Rectal smooth muscle tissue (tissue), 1 donor: ENCODE measurements around the gene MEIOB.

Source experiments
- H3K27ac ChIP-seq: one replicate; pipeline ENCODE4 v1.7.0; 2013; ENCODE audit warnings: low read depth, low read length, inconsistent platforms
- H3K27me3 ChIP-seq: one replicate; pipeline ENCODE4 v1.7.0; 2013; ENCODE audit warnings: low read length; ENCODE audit not compliant: control insufficient read depth, insufficient read depth
- H3K36me3 ChIP-seq: one replicate; pipeline ENCODE4 v1.7.0; 2013; ENCODE audit warnings: low read length; ENCODE audit not compliant: control insufficient read depth, insufficient read depth
- H3K4me1 ChIP-seq: one replicate; pipeline ENCODE4 v1.7.0; 2013; ENCODE audit warnings: low read length; ENCODE audit not compliant: control insufficient read depth, insufficient read depth
- H3K4me3 ChIP-seq: one replicate; pipeline ENCODE4 v1.7.0; 2013; ENCODE audit warnings: low read length
- H3K9ac ChIP-seq: one replicate; pipeline ENCODE4 v1.7.0; 2013; ENCODE audit warnings: low read length

MEIOB gene

DNA sequence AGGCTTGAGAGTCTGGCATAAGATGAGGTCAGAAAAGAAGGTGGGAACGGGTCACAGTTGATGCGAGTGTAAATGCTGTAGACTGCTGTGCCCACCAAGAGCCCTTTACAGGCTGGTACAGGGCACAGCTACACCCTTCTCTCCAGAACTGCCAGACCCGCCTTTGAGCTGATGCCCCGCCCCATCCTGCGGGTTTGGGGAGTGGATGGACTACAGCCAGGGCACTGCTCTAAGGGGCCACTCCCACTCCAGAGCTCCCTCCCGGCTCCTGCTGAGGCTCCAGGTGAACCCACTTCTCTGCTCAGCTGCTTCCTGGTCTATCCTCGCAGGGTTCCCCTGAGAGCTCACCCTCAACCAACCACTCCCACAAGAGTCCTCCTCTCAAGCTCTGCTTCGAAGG, 12.3 kb downstream of the MEIOB start:
- H3K27ac ChIP-seq: no peak overlapping the region
- H3K36me3 ChIP-seq: no peaks in the 10 kb centered on the region
- H3K9ac ChIP-seq: no peak overlapping the region
- no peaks in the 10 kb centered on the region for H3K4me1 ChIP-seq
- no peak overlapping the region for H3K4me3 ChIP-seq
- H3K27me3 ChIP-seq: peaks cover 7% of the 10 kb centered on the region

GRCh38 chr16:1858189-1858865, 13.6 kb downstream of the MEIOB start:
- H3K27ac ChIP-seq: no peak overlapping the region
- H3K4me3 ChIP-seq: no peak overlapping the region
- no peaks in the 10 kb centered on the region for H3K36me3 ChIP-seq
- H3K27me3 ChIP-seq: peaks cover 7% of the 10 kb centered on the region
- H3K9ac ChIP-seq: no peak overlapping the region
- H3K4me1 ChIP-seq: no peaks in the 10 kb centered on the region

DNA sequence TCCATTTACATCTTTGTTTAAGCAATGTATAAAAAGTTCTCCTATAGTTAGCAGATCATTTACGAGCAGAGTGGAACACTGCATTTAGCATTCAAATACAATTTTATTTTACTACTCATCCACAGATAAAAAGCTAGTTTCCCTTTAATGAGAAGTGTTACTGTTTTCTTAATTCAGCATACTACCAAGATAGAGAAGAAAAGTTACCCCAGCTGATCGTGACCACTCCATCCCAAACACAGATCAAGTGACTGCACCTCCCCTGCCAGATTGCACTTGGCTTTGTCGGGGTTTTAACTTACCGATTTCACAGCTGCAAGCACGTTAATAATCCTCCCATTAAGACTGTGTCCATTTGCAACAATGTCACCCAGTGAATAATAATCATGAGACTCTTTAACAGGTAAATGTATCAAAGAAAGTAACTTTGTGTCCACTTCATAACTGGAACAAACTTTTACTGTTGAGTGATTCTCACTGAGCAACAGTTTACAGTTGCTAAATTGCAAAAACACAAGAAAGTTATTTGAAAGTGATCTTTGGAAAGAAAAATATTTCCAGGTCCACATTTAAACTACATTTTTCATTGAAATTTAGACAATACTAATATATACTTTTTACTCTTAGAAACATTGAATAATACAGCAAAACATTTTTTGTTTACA, 14.4 kb downstream of the MEIOB start:
- Histone ChIP-seq H3K27ac (no peak overlapping the region), H3K27me3 (peaks cover 7% of the 10 kb centered on the region), H3K4me3 (no peak overlapping the region), H3K9ac (no peak overlapping the region), H3K36me3 (no peaks in the 10 kb centered on the region), H3K4me1 (no peaks in the 10 kb centered on the region)

DNA sequence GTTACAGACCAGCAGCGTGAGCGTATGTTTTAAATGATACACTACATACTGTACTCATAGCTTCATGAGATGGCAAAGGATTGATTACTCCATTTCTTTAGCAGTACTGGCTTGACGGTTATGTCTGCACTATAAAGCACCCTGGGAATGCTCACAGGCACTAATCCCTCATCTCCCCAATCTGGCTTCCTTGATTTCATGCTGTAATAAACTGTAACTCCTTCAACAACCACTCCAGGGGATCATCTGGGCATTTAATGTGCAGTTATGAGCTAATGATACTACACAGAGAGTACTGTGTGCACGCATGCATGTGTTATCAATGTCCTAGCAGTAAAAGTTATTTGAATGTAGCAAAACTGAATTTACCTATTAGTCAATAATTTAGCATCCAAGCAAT, 20.2 kb downstream of the MEIOB start:
- H3K4me3 ChIP-seq: no peak overlapping the region
- no peak overlapping the region for H3K27ac ChIP-seq
- H3K36me3 ChIP-seq: no peaks in the 10 kb centered on the region
- no peak overlapping the region for H3K9ac ChIP-seq
- no peaks in the 10 kb centered on the region for H3K27me3 ChIP-seq
- no peaks in the 10 kb centered on the region for H3K4me1 ChIP-seq

GRCh38 chr16:1850981-1851380, 21.0 kb downstream of the MEIOB start:
- H3K4me3 ChIP-seq: no peak overlapping the region
- no peak overlapping the region for H3K9ac ChIP-seq
- no peaks in the 10 kb centered on the region for H3K27me3 ChIP-seq
- no peak overlapping the region for H3K27ac ChIP-seq
- H3K36me3 ChIP-seq: no peaks in the 10 kb centered on the region
- H3K4me1 ChIP-seq: no peaks in the 10 kb centered on the region

- Histone ChIP-seq H3K9ac (no peak overlapping the region), H3K4me1 (no peaks in the 10 kb centered on the region), H3K27me3 (no peaks in the 10 kb centered on the region), H3K4me3 (no peak overlapping the region), H3K36me3 (no peaks in the 10 kb centered on the region), H3K27ac (no peak overlapping the region)
Measured at GRCh38 chr16:1846416-1846815, 25.5 kb downstream of the MEIOB start.

DNA sequence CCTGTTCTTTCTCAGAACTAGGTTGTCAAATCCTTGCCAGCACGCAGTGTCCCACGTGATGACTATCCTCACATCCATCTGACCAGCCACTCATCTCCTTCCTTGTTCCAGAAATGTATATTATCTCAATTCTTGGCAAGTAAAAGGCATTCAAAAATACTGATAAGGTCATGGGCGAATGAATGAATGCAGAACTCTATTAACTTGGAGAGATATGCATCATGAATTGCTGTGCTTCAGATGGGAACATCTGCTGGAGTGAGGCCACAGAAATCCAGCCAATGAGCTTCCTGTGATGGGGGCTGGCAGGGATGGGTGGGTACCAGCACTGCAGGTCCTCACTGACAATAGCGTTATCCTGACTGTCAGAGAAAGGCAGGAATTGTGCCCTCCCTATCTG, 26.0 kb downstream of the MEIOB start:
- no peak overlapping the region for H3K4me3 ChIP-seq

DNA sequence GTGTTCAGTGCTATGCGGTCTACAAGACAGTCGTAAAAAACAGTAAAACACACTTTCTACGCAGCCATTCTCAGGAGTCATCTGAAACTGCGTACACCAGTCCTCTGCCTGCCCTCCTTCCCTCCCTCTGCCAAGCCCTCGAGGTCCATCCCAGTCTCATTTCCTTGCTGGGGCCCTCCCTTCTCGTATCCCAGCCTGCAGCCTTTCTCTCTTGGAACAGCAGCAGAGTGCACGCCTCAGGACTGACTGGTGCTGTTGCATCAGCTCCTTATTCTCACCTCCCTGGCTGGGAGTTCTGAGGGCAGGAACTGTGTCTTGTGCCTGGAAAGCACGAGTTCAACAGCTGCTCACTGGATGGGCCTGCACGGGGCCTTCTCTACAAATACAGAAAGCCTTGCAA, 32.4 kb downstream of the MEIOB start:
- H3K27ac ChIP-seq: no peak overlapping the region

More for the DNA sequence above, 26.0 kb downstream of the MEIOB start:
- no peaks in the 10 kb centered on the region for H3K36me3 ChIP-seq
- no peaks in the 10 kb centered on the region for H3K27me3 ChIP-seq
- H3K4me1 ChIP-seq: no peaks in the 10 kb centered on the region
- H3K9ac ChIP-seq: no peak overlapping the region
- H3K27ac ChIP-seq: no peak overlapping the region

DNA sequence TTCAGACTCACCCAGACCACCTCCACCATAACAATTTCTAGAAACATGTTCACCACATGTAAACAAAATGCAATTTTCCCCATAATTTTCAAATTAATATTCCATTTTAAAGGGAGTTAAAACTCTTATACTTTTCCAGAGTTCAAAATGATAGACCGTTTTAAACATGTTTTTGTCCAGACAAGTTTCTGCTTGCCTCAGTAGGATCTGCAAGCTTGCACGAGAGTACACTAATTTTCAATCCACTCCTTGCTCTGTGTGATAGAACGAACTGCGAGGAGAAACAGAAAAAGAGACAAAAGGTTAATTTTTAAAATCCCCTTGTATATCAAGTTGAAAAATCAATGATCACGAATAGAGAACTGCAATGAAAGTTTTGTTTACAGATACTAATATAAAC, 37.9 kb downstream of the MEIOB start:
- peaks cover 2% of the 10 kb centered on the region for H3K4me1 ChIP-seq
- no peak overlapping the region for H3K4me3 ChIP-seq
- no peak overlapping the region for H3K9ac ChIP-seq
- no peak overlapping the region for H3K27ac ChIP-seq
- no peaks in the 10 kb centered on the region for H3K27me3 ChIP-seq
- peaks cover 5% of the 10 kb centered on the region for H3K36me3 ChIP-seq

More for the DNA sequence above, 32.4 kb downstream of the MEIOB start:
- Histone ChIP-seq H3K9ac (no peak overlapping the region), H3K27me3 (no peaks in the 10 kb centered on the region), H3K36me3 (no peaks in the 10 kb centered on the region), H3K4me3 (no peak overlapping the region), H3K4me1 (no peaks in the 10 kb centered on the region)

GRCh38 chr16:1832838-1833454, 39.0 kb downstream of the MEIOB start:
- no peak overlapping the region for H3K4me3 ChIP-seq
- H3K27ac ChIP-seq: no peak overlapping the region
- H3K36me3 ChIP-seq: peaks cover 5% of the 10 kb centered on the region
- peaks cover 5% of the 10 kb centered on the region for H3K4me1 ChIP-seq
- no peaks in the 10 kb centered on the region for H3K27me3 ChIP-seq
- H3K9ac ChIP-seq: no peak overlapping the region

GRCh38 chr16:1831186-1832075, 40.5 kb downstream of the MEIOB start:
- Histone ChIP-seq H3K27me3 (no peaks in the 10 kb centered on the region), H3K9ac (no peak overlapping the region), H3K36me3 (peaks cover 5% of the 10 kb centered on the region), H3K4me1 (peaks cover 8% of the 10 kb centered on the region), H3K4me3 (no peak overlapping the region), H3K27ac (no peak overlapping the region)

GRCh38 chr16:1830213-1830612, 41.8 kb downstream of the MEIOB start:
- Histone ChIP-seq H3K27me3 (no peaks in the 10 kb centered on the region), H3K4me1 (peaks cover 14% of the 10 kb centered on the region), H3K27ac (no peak overlapping the region), H3K9ac (no peak overlapping the region), H3K36me3 (peaks cover 5% of the 10 kb centered on the region), H3K4me3 (no peak overlapping the region)
